Fibroblast of skin of right biceps (primary cell): ENCODE results near the gene TACC2.
A peak's percentile ranks its signal among the peaks of the same experiment; 100 is the strongest.
"Not testable (repeated sequence)": the region's sequence is repeated elsewhere in the genome, so short reads cannot be mapped to it uniquely, and the experiment has no call there.

Source experiments
- DNase-seq: peaks from one replicate; pipeline ENCODE4 v3.0.0-alpha.2; 2013

TACC2 gene

GRCh38 chr10:121981346-121981745 is 7.6 kb upstream of the TACC2 start:
- DNase-seq: no peak

GRCh38 chr10:121983852-121984251 is 5.1 kb upstream of the TACC2 start:
- DNase-seq: no peak

GRCh38 chr10:121984463-121984862 is 4.5 kb upstream of the TACC2 start:
- DNase-seq: no peak

GRCh38 chr10:121990015-121990677 is 1.2 kb downstream of the TACC2 start:
- DNase-seq: no peak

GRCh38 chr10:121991727-121992126 is 2.8 kb downstream of the TACC2 start:
- DNase-seq: not testable (repeated sequence)

GRCh38 chr10:121994429-121994941 is 5.5 kb downstream of the TACC2 start:
- no peak for DNase-seq

- no peak for DNase-seq
These were observed 9.5 kb downstream of the TACC2 start for GRCh38 chr10:121998462-121998861.

- DNase-seq: no peak
These were observed 10.3 kb downstream of the TACC2 start for GRCh38 chr10:121999301-121999700.

- no peak for DNase-seq
These were observed 12.7 kb downstream of the TACC2 start for GRCh38 chr10:122001698-122002097.

GRCh38 chr10:122007415-122007814 is 18.5 kb downstream of the TACC2 start:
- no peak for DNase-seq

GRCh38 chr10:122010405-122011050 is 21.6 kb downstream of the TACC2 start:
- DNase-seq: no peak

- DNase-seq: no peak
These were observed 23.8 kb downstream of the TACC2 start for GRCh38 chr10:122012731-122013130.

GRCh38 chr10:122013311-122013780 is 24.4 kb downstream of the TACC2 start:
- no peak for DNase-seq

GRCh38 chr10:122014652-122015248 is 25.8 kb downstream of the TACC2 start:
- no peak for DNase-seq

- not testable (repeated sequence) for DNase-seq
These were observed 29.0 kb downstream of the TACC2 start for GRCh38 chr10:122017926-122018325.

GRCh38 chr10:122018491-122018890 is 29.5 kb downstream of the TACC2 start:
- no peak for DNase-seq

- no peak for DNase-seq
These were observed 30.0 kb downstream of the TACC2 start for GRCh38 chr10:122018951-122019413.

- no peak for DNase-seq
These were observed 30.5 kb downstream of the TACC2 start for GRCh38 chr10:122019414-122019975.

- DNase-seq: no peak
These were observed 31.3 kb downstream of the TACC2 start for GRCh38 chr10:122020226-122020625.

GRCh38 chr10:122021379-122021778 is 32.4 kb downstream of the TACC2 start:
- peak; percentile 48 for DNase-seq

- no peak for DNase-seq
These were observed 32.9 kb downstream of the TACC2 start for GRCh38 chr10:122021828-122022227.

- DNase-seq: no peak
These were observed 33.3 kb downstream of the TACC2 start for GRCh38 chr10:122022276-122022675.

GRCh38 chr10:122023257-122023656 is 34.3 kb downstream of the TACC2 start:
- DNase-seq: not testable (repeated sequence)
